A549 (cell line): Measurements from ENCODE around the gene MBNL1. TPM values are rescaled to one million over a fixed set of nuclear protein-coding genes. Genes with fewer than 3 reads are reported as not detected.

Source experiments
- ATAC-seq, 2 experiments: fragments of 200-7000 bp in 1 of 2; fragments of >200 bp in 1 of 2; cut with Nextera tagmentation in 1 of 2; cut with Tn5 transposase in 1 of 2; 3 replicates each; pipeline versions ENCODE4 v1.8.0 to v1.9.1; 2018 to 2020; ENCODE audit warnings: mild to moderate bottlenecking in 1 of 2, moderate library complexity in 1 of 2
- CTCF ChIA-PET: fragments of 300-600 bp; sonication (Branson Sonifier 250); formaldehyde crosslinking; extraction: SDS; loops from one replicate; lab custom pipeline; 2021; ENCODE audit warnings: antibody characterized with exemption, inconsistent platforms; lab: Yijun Ruan, JAX
- POLR2A ChIA-PET: fragments of 350-600 bp; formaldehyde crosslinking; extraction: SDS; loops from one replicate; lab custom pipeline; 2021; ENCODE audit warnings: antibody characterized with exemption, inconsistent platforms; lab: Yijun Ruan, JAX
- DNase-seq, 2 experiments: peaks; one replicate each; pipeline versions ENCODE4 v3.0.0 to v3.0.0-alpha.2; 2011 to 2016; ENCODE audit warnings: low read depth in 1 of 2, low spot score in 1 of 2
- FAIRE-seq: peaks from 2 replicates; lab custom pipeline; 2011; peaks lifted over from hg19 to GRCh38; lab: Jason Lieb, UNC
- H3K27ac ChIP-seq, 2 experiments: fragments of >200 bp; sonication (Bioruptor Twin); formaldehyde crosslinking; 3 replicates each; pipeline ENCODE4 v1.5.1; 2016 to 2017
- H3K4me1 ChIP-seq: fragments of >200 bp; sonication (Bioruptor Twin); formaldehyde crosslinking; 3 replicates; pipeline ENCODE4 v1.6.1; 2016
- H3K4me2 ChIP-seq: fragments of >200 bp; sonication (Bioruptor Twin); formaldehyde crosslinking; 3 replicates; pipeline ENCODE4 v1.6.1; 2016
- H3K4me3 ChIP-seq: fragments of >200 bp; sonication (Bioruptor Twin); formaldehyde crosslinking; 3 replicates; pipeline ENCODE4 v1.5.1; 2016
- H3K9me3 ChIP-seq: fragments of >200 bp; sonication (Bioruptor Twin); formaldehyde crosslinking; 3 replicates; pipeline ENCODE4 v1.6.1; 2016
- BHLHE40 ChIP-seq: IDR thresholded peaks from 2 replicates; pipeline ENCODE4 v1.6.1; 2012; ENCODE audit warnings: low read depth, low read length, inconsistent platforms
- CBX2 ChIP-seq: fragments of 200-600 bp; sonication (generic); IDR thresholded peaks from 2 replicates; pipeline ENCODE4 v1.6.1; 2016; ENCODE audit warnings: low read depth, mild to moderate bottlenecking, borderline replicate concordance
- CBX8 ChIP-seq: fragments of 200-600 bp; sonication (generic); IDR thresholded peaks from 2 replicates; pipeline ENCODE4 v1.6.1; 2016
- EHMT2 ChIP-seq: fragments of 200-600 bp; sonication (generic); IDR thresholded peaks from 2 replicates; pipeline ENCODE4 v1.6.1; 2016; ENCODE audit warnings: antibody characterized with exemption, low read depth, mild to moderate bottlenecking, moderate library complexity
- FOSL2 ChIP-seq, 2 experiments: fragments of 450-650 bp in 1 of 2; fragments of >200 bp in 1 of 2; sonication (Bioruptor Twin) in 1 of 2; formaldehyde crosslinking; IDR thresholded peaks; 2 replicates each; pipeline versions ENCODE4 v1.5.0 to v1.6.1; 2016 to 2020; ENCODE audit warnings: mild to moderate bottlenecking in 1 of 2, moderate library complexity in 1 of 2
- HEYL ChIP-seq: fragments of 250-450 bp; sonication (Bioruptor Pico); IDR thresholded peaks from 2 replicates; pipeline ENCODE4 v1.8.0; 2021; ENCODE audit warnings: mild to moderate bottlenecking, moderate library complexity
- HOXA7 ChIP-seq: fragments of 250-450 bp; sonication (Bioruptor Pico); IDR thresholded peaks from 2 replicates; pipeline ENCODE4 v1.5.0; 2020; ENCODE audit warnings: mild to moderate bottlenecking, moderate library complexity
- HOXB5 ChIP-seq: fragments of 250-450 bp; sonication (Bioruptor Pico); IDR thresholded peaks from 2 replicates; pipeline ENCODE4 v1.5.0; 2020; ENCODE audit warnings: mild to moderate bottlenecking, moderate library complexity
- JUNB ChIP-seq: fragments of >200 bp; sonication (Bioruptor Twin); formaldehyde crosslinking; IDR thresholded peaks from 2 replicates; pipeline ENCODE4 v1.6.1; 2016
- KDM1A ChIP-seq: fragments of 200-600 bp; sonication (generic); IDR thresholded peaks from 2 replicates; pipeline ENCODE4 v1.6.1; 2016; ENCODE audit warnings: low read depth, mild to moderate bottlenecking
- RFX5 ChIP-seq: fragments of 450-650 bp; IDR thresholded peaks from 2 replicates; pipeline ENCODE4 v1.7.1; 2014; ENCODE audit warnings: antibody characterized with exemption, mild to moderate bottlenecking, moderate library complexity
- RNF2 ChIP-seq: fragments of 200-600 bp; sonication (generic); IDR thresholded peaks from 2 replicates; pipeline ENCODE4 v1.6.1; 2016; ENCODE audit warnings: low read depth, mild to moderate bottlenecking, antibody characterized with exemption, moderate library complexity, borderline replicate concordance
- TP53 ChIP-seq: fragments of 250-450 bp; sonication (Bioruptor Pico); IDR thresholded peaks from 2 replicates; pipeline ENCODE4 v1.5.0; 2021; ENCODE audit warnings: mild to moderate bottlenecking, moderate library complexity
- WGBS: methylation state at CpG from one replicate; pipeline ENCODE4 v1.1.6; 2017; ENCODE audit errors: missing lambda C conversion rate; 5-methylcytosine and 5-hydroxymethylcytosine counted together
- polyA plus RNA-seq, 4 experiments: library from polyadenylated mRNA; depleted of rRNA in 3 of 4; stranded (reverse); fragments of >200 nt; fragmentation: RNase III in 1 of 4; extraction: RNeasy Plus Mini Kit Qiagen cat#74134 plus additional on column Dnase treatment in 1 of 4; gene quantifications; 2 replicates in 3 of 4; 3 replicates in 1 of 4; pipeline ENCODE4 v1.2.3, GENCODE V29; 2011 to 2017
- TF ChIP-seq, protein P1 (sequence below): fragments of 450-650 bp; IDR thresholded peaks from 2 replicates; pipeline ENCODE4 v1.6.1; 2014; ENCODE audit warnings: antibody characterized with exemption
- TF ChIP-seq, protein P2 (sequence below): IDR thresholded peaks from 2 replicates; pipeline ENCODE4 v1.6.1; 2012
- TF ChIP-seq, protein P3 (sequence below): IDR thresholded peaks from 2 replicates; pipeline ENCODE4 v1.6.1; 2012
- TF ChIP-seq, protein P4 (sequence below): fragments of 250-450 bp; sonication (Bioruptor Pico); IDR thresholded peaks from 2 replicates; pipeline ENCODE4 v1.5.0; 2020; ENCODE audit warnings: low read depth, mild to moderate bottlenecking, moderate library complexity

MBNL1 gene
- polyA plus RNA-seq, 2 of the 4 experiments (the other 2 are of a cell fraction), result 60.5 to 92.5 TPM

DNA sequence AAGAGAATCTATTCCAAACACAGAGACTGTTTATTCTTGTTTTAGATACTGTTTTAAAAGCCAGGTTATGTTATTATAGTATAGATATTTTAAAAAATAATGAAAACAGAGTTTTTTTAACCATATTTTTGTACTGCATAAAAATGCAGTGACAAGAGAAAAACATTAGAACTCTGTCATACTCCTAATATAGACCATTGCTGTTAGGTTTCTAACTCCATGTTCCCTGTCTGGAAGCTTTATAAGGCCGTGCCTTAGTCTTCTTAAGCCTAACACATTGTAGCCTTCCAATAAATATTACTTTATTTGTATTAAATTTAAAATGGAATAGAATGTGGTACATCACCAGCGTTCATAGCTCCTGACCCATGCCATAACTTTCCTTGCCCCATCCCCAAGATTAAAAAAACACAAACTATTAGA lies 53.2 kb downstream of the MBNL1 start:
- no peak for DNase-seq
- ChIA-PET POLR2A (no interaction called here), CTCF (no interaction called here)
- Histone ChIP-seq H3K4me2 (peak overlapping the region; percentile 37; the same call in 2 of the 3 replicates), H3K4me1 (peaks cover 57% of the 10 kb centered on the region), H3K4me3 (no peak overlapping the region), H3K27ac (no peak overlapping the region), H3K9me3 (no peaks in the 10 kb centered on the region)
- 82% methylated on average over 2 of the region's 2 CpGs for WGBS
- FAIRE-seq, result no peak
- TF ChIP-seq, protein P1, sequence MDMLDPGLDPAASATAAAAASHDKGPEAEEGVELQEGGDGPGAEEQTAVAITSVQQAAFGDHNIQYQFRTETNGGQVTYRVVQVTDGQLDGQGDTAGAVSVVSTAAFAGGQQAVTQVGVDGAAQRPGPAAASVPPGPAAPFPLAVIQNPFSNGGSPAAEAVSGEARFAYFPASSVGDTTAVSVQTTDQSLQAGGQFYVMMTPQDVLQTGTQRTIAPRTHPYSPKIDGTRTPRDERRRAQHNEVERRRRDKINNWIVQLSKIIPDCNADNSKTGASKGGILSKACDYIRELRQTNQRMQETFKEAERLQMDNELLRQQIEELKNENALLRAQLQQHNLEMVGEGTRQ, result no peak
- no peak for TF ChIP-seq KDM1A
- TF ChIP-seq, protein P2, sequence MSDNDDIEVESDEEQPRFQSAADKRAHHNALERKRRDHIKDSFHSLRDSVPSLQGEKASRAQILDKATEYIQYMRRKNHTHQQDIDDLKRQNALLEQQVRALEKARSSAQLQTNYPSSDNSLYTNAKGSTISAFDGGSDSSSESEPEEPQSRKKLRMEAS, result no peak
- no peak for TF ChIP-seq BHLHE40
- no peak for TF ChIP-seq RFX5
- TF ChIP-seq, protein P3, sequence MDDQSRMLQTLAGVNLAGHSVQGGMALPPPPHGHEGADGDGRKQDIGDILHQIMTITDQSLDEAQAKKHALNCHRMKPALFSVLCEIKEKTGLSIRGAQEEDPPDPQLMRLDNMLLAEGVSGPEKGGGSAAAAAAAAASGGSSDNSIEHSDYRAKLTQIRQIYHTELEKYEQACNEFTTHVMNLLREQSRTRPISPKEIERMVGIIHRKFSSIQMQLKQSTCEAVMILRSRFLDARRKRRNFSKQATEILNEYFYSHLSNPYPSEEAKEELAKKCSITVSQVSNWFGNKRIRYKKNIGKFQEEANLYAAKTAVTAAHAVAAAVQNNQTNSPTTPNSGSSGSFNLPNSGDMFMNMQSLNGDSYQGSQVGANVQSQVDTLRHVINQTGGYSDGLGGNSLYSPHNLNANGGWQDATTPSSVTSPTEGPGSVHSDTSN, result no peak
- no peak for TF ChIP-seq CBX2
- no peak for TF ChIP-seq EHMT2
- TF ChIP-seq FOSL2 (IDR thresholded peaks at IDR 0.05), result no peak
- no peak for TF ChIP-seq FOSL2 (CRISPR knock-in tag; IDR thresholded peaks at IDR 0.05)
- TF ChIP-seq RNF2, result no peak
- no peak for TF ChIP-seq TP53 (CRISPR knock-in tag)
- TF ChIP-seq HEYL, result no peak
- no peak for ATAC-seq

DNA sequence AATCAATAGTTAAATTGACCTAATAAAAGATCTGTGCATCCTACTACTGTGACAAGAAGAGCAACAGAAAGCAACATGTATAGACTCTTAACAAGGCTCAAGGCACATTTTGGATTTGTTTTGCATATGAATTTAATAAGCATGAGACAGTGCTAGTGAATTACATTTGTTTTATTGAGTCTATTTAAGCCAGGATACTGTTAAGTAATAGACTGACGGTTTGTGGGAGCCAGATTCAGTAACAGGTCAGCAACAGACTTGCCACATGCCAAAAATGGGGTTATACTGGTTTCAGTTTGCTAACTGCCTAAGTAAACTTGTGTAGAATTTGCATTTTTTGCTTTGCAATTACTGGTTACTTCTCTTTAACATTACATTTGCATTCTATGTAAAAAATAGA lies 54.0 kb downstream of the MBNL1 start:
- peaks cover 63% of the 10 kb centered on the region for H3K4me1 ChIP-seq
- POLR2A ChIA-PET, result no interaction called here
- CTCF ChIA-PET, result no interaction called here
- H3K9me3 ChIP-seq, result no peaks in the 10 kb centered on the region
- DNase-seq (no peak), FAIRE-seq (no peak), ATAC-seq (no peak)
- H3K4me2 ChIP-seq, result no peak overlapping the region; the same call in 2 of the 3 replicates
- H3K4me3 ChIP-seq, result no peak overlapping the region
- H3K27ac ChIP-seq, result no peak overlapping the region
- 63% methylated on average over 1 of the region's 1 CpG for WGBS
- TF ChIP-seq, protein P4, sequence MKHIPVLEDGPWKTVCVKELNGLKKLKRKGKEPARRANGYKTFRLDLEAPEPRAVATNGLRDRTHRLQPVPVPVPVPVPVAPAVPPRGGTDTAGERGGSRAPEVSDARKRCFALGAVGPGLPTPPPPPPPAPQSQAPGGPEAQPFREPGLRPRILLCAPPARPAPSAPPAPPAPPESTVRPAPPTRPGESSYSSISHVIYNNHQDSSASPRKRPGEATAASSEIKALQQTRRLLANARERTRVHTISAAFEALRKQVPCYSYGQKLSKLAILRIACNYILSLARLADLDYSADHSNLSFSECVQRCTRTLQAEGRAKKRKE, result no peak
- no peak for TF ChIP-seq HOXB5
- no peak for TF ChIP-seq HEYL
- TF ChIP-seq HOXA7 (CRISPR knock-in tag), result no peak
- TF ChIP-seq JUNB, result no peak

DNA sequence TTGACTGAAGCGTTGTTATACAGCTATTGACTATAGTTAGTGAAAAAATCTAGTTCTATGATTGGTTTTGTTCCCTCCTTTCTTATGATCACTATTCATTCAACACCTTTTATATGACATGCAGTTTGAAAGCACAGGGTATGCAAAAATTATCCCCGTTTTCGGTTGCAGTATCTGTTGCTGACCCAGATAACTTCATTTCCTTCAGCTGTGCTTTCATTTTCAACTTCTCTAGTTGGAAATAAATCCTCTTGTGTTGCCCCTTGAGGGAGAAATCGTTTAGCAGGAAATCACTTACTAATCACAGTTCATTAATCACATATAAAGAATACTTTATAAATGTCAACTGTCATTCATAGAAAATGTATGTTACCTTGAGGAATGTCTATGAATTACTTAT lies 55.1 kb downstream of the MBNL1 start:
- Histone ChIP-seq H3K9me3 (no peaks in the 10 kb centered on the region), H3K4me3 (no peak overlapping the region), H3K4me2 (no peak overlapping the region), H3K27ac (no peak overlapping the region), H3K4me1 (peaks cover 61% of the 10 kb centered on the region)
- ATAC-seq (no peak), FAIRE-seq (no peak), DNase-seq (no peak)
- WGBS, result 84% methylated on average over 4 of the region's 4 CpGs
- ChIA-PET CTCF (interaction anchor here (1.3 kb wide), 1 partner anchor 8 kb away, joined by 3 read pairs; no protein-coding TSS in a partner anchor), POLR2A (no interaction called here)
- TF ChIP-seq, protein P3, result no peak
- TF ChIP-seq CBX8 (no peak), TP53 (CRISPR knock-in tag) (no peak)
